Mesenchymal stem cell (in vitro differentiated cells and primary cell): ENCODE results near the gene VRK1.

Experiments
- DNase-seq: peaks from one replicate; pipeline ENCODE4 v3.0.0-alpha.2; 2013
- H2AFZ ChIP-seq: one replicate; pipeline ENCODE4 v1.6.1; 2013; ENCODE audit warnings: low read depth, mild to moderate bottlenecking, control low read depth, inconsistent platforms, low read length, moderate library complexity
- H2AK5ac ChIP-seq: 2 replicates; pipeline ENCODE4 v1.6.1; 2013; ENCODE audit warnings: low read length, moderate library complexity, mild to moderate bottlenecking, inconsistent platforms; ENCODE audit not compliant: severe bottlenecking
- H2BK120ac ChIP-seq: one replicate; pipeline ENCODE4 v1.6.1; 2013; ENCODE audit warnings: low read depth, mild to moderate bottlenecking, inconsistent platforms, low read length, moderate library complexity
- H2BK12ac ChIP-seq, 2 experiments: one replicate each; pipeline ENCODE4 v1.6.1; 2013; ENCODE audit warnings: inconsistent platforms in 2 of 2, low read length in 2 of 2, mild to moderate bottlenecking in 2 of 2, moderate library complexity in 2 of 2, control low read depth in 1 of 2
- H2BK15ac ChIP-seq: one replicate; pipeline ENCODE4 v1.6.1; 2013; ENCODE audit warnings: mild to moderate bottlenecking, low read depth, inconsistent platforms; ENCODE audit not compliant: poor library complexity, severe bottlenecking
- H2BK5ac ChIP-seq: 2 replicates; pipeline ENCODE4 v1.6.1; 2013; ENCODE audit warnings: low read depth, mild to moderate bottlenecking, low read length, control low read depth, inconsistent platforms; ENCODE audit not compliant: poor library complexity, severe bottlenecking
- H3K14ac ChIP-seq, 2 experiments: one replicate each; pipeline ENCODE4 v1.6.1; 2013; ENCODE audit warnings: inconsistent platforms in 2 of 2, low read length in 2 of 2, control low read depth in 1 of 2, mild to moderate bottlenecking in 1 of 2, moderate library complexity in 1 of 2
- H3K18ac ChIP-seq, 2 experiments: one replicate each; pipeline ENCODE4 v1.6.1; 2013; ENCODE audit warnings: inconsistent platforms in 2 of 2, low read length in 2 of 2, control low read depth in 1 of 2, low read depth in 1 of 2, mild to moderate bottlenecking in 1 of 2
- H3K23ac ChIP-seq, 2 experiments: one replicate each; pipeline ENCODE4 v1.6.1; 2013; ENCODE audit warnings: inconsistent platforms in 2 of 2, low read length in 2 of 2, mild to moderate bottlenecking in 2 of 2, moderate library complexity in 2 of 2, control low read depth in 1 of 2
- H3K27ac ChIP-seq: 2 replicates; pipeline ENCODE4 v1.5.1; 2013; ENCODE audit warnings: mild to moderate bottlenecking, moderate library complexity, low read length, control low read depth, inconsistent platforms; ENCODE audit not compliant: poor library complexity, severe bottlenecking
- H3K27me3 ChIP-seq, 2 experiments: 2 replicates each; pipeline versions ENCODE4 v1.6.1 to v1.7.0; 2013; ENCODE audit warnings: low read length in 2 of 2, mild to moderate bottlenecking in 2 of 2, moderate library complexity in 2 of 2, control low read depth in 1 of 2, inconsistent platforms in 1 of 2; ENCODE audit not compliant: control insufficient read depth in 1 of 2, insufficient read depth in 1 of 2
- H3K36me3 ChIP-seq, 2 experiments: 2 replicates each; pipeline versions ENCODE4 v1.6.1 to v1.7.0; 2013; ENCODE audit warnings: low read length in 2 of 2, control low read depth in 1 of 2, inconsistent platforms in 1 of 2, low read depth in 1 of 2, mild to moderate bottlenecking in 1 of 2; ENCODE audit not compliant: insufficient read depth in 2 of 2, control insufficient read depth in 1 of 2
- H3K4ac ChIP-seq, 2 experiments: one replicate each; pipeline ENCODE4 v1.6.1; 2013; ENCODE audit warnings: inconsistent platforms in 2 of 2, low read length in 2 of 2, mild to moderate bottlenecking in 2 of 2, moderate library complexity in 2 of 2, control low read depth in 1 of 2, low read depth in 1 of 2
- H3K4me1 ChIP-seq: 2 replicates; pipeline ENCODE4 v1.6.1; 2013; ENCODE audit warnings: low read depth, low read length, control low read depth; ENCODE audit not compliant: control insufficient read depth, insufficient read depth
- H3K4me2 ChIP-seq: 2 replicates; pipeline ENCODE4 v1.6.1; 2013; ENCODE audit warnings: low read length, mild to moderate bottlenecking, inconsistent platforms; ENCODE audit not compliant: poor library complexity, severe bottlenecking
- H3K4me3 ChIP-seq, 2 experiments: 2 replicates each; pipeline versions ENCODE4 v1.5.1 to v1.7.0; 2013; ENCODE audit warnings: low read length in 2 of 2, mild to moderate bottlenecking in 2 of 2, control low read depth in 1 of 2, low read depth in 1 of 2; ENCODE audit not compliant: insufficient read depth in 1 of 2
- H3K79me1 ChIP-seq: replicated peaks from 2 replicates; pipeline ENCODE4 v1.6.1; 2013; ENCODE audit warnings: mild to moderate bottlenecking, control low read depth, low read length, inconsistent platforms; ENCODE audit not compliant: poor library complexity, severe bottlenecking
- H3K9ac ChIP-seq: 2 replicates; pipeline ENCODE4 v1.7.0; 2013; ENCODE audit warnings: mild to moderate bottlenecking, low read length, moderate library complexity
- H3K9me3 ChIP-seq: 2 replicates; pipeline ENCODE4 v1.7.0; 2013; ENCODE audit warnings: mild to moderate bottlenecking, low read length; ENCODE audit not compliant: control insufficient read depth
- H4K8ac ChIP-seq: one replicate; pipeline ENCODE4 v1.6.1; 2013; ENCODE audit warnings: inconsistent platforms, mild to moderate bottlenecking, low read length, moderate library complexity
- H4K91ac ChIP-seq: one replicate; pipeline ENCODE4 v1.6.1; 2013; ENCODE audit warnings: mild to moderate bottlenecking, low read length, inconsistent platforms
- WGBS: methylation state at CpG from one replicate; pipeline ENCODE4 v1.1.7; 2013; ENCODE audit warnings: mixed read lengths; 5-methylcytosine and 5-hydroxymethylcytosine counted together

Gene VRK1

DNA sequence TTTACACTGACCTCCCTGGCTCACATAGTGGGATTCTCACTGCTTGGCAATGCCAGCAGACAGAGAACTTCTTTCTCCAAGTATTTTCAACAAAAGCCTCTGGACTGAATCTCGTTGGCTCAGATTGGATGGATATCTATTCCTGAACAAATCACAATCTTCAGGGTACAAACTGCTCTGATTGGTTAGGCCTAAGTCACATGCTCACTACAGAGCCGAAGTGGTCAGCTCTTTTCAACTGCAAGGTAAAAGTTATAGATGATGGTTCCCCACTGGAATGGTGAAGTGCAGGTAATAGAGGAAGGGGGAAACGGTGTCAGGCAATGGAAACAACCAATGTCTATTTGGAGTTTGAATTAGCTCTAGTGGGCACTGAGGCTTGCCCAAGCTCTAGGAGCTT, 16.7 kb upstream of the VRK1 start:
- Histone ChIP-seq H4K8ac (no peak overlapping the region), H3K4me1 (no peaks in the 10 kb centered on the region)
- 87% methylated on average over 3 of the region's 3 CpGs for WGBS

GRCh38 chr14:96781371-96781770, 15.8 kb upstream of the VRK1 start:
- H3K27me3 ChIP-seq: peaks cover 0 to 20% of the 10 kb centered on the region in 2 experiments
- H2BK5ac ChIP-seq: no peak overlapping the region
- no peak for DNase-seq
- H3K23ac ChIP-seq: no peak overlapping the region
- no peak overlapping the region for H2BK15ac ChIP-seq
- H3K79me1 ChIP-seq: no peaks in the 10 kb centered on the region
- no peak overlapping the region for H3K4me3 ChIP-seq
- no peak overlapping the region for H4K91ac ChIP-seq
- no peaks in the 10 kb centered on the region for H3K9me3 ChIP-seq
- no peaks in the 10 kb centered on the region for H3K4me1 ChIP-seq
- no peak overlapping the region for H2BK12ac ChIP-seq
- no peak overlapping the region for H3K27ac ChIP-seq
- H2AK5ac ChIP-seq: no peak overlapping the region
- 75% methylated on average over 2 of the region's 3 CpGs for WGBS
- H3K9ac ChIP-seq: no peak overlapping the region
- no peak overlapping the region for H2AFZ ChIP-seq
- H3K18ac ChIP-seq: no peak overlapping the region
- H3K4me2 ChIP-seq: no peak overlapping the region
- no peak overlapping the region for H4K8ac ChIP-seq
- H3K36me3 ChIP-seq: no peaks in the 10 kb centered on the region
- H3K14ac ChIP-seq: no peak overlapping the region
- H3K4ac ChIP-seq: no peak overlapping the region
- H2BK120ac ChIP-seq: no peak overlapping the region

More for the DNA sequence above, 16.7 kb upstream of the VRK1 start:
- H2BK15ac ChIP-seq: no peak overlapping the region
- H3K36me3 ChIP-seq: no peaks in the 10 kb centered on the region
- H3K23ac ChIP-seq: no peak overlapping the region
- no peak overlapping the region for H3K4me3 ChIP-seq
- no peaks in the 10 kb centered on the region for H3K79me1 ChIP-seq
- H3K4me2 ChIP-seq: no peak overlapping the region
- no peak for DNase-seq
- no peak overlapping the region for H3K9ac ChIP-seq
- H2BK5ac ChIP-seq: no peak overlapping the region
- no peak overlapping the region for H3K4ac ChIP-seq
- H4K91ac ChIP-seq: no peak overlapping the region
- no peak overlapping the region for H3K27ac ChIP-seq
- no peak overlapping the region for H2AK5ac ChIP-seq
- H2BK12ac ChIP-seq: no peak overlapping the region
- H3K18ac ChIP-seq: no peak overlapping the region
- no peak overlapping the region for H2BK120ac ChIP-seq
- H2AFZ ChIP-seq: no peak overlapping the region
- peaks cover 0 to 14% of the 10 kb centered on the region in 2 experiments for H3K27me3 ChIP-seq
- H3K14ac ChIP-seq: no peak overlapping the region
- H3K9me3 ChIP-seq: no peaks in the 10 kb centered on the region

GRCh38 chr14:96782436-96782835, 14.7 kb upstream of the VRK1 start:
- no peak overlapping the region for H3K4me2 ChIP-seq
- no peak for DNase-seq

DNA sequence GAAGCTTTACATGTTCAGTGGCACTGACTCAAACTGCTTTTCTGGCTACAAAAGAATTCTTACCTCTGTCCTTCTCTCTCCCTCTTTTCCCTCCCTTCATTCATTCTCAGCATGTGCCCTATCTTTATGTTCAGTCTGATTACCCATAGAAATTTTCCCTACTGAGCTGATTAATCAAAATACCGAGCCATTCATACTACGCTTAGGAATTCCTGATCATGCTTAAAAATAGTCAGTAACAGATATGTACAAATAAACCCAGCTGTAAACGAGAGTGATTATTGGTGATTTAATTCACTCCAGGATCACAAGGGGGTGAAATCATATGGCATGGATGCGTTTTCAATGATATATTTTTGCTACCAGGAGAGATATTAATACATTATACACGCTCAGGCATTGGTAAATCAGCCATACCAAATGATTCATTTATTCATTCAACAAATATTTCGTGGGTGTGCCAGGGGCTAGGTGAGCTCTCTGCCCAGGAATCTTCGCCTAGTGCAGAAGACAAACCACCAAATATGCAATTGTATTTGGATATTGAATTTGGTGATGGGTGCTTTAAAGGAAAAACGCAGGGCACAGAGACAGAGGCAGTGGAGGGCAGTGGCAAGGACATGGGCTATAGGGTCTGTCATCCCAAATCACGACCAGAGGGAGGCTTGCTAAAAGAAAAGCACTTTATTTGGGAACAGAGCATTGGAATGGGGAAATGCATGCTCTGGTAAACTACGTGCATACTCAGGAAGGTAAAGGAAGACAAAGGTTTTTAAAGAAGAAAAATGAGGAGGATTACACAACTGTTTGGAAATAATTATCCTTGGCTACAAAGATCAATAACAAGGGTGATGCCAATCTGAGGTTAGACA, 13.9 kb upstream of the VRK1 start:
- Histone ChIP-seq H2AFZ (no peak overlapping the region), H2BK12ac (no peak overlapping the region), H3K4me3 (no peak overlapping the region), H3K4ac (no peak overlapping the region), H3K4me1 (no peaks in the 10 kb centered on the region), H4K91ac (no peak overlapping the region), H3K9me3 (no peaks in the 10 kb centered on the region), H3K4me2 (no peak overlapping the region), H4K8ac (no peak overlapping the region), H3K27me3 (peaks cover 0 to 16% of the 10 kb centered on the region in 2 experiments), H3K27ac (no peak overlapping the region), H2AK5ac (no peak overlapping the region), H3K14ac (no peak overlapping the region), H3K9ac (no peak overlapping the region), H3K23ac (no peak overlapping the region), H3K36me3 (no peaks in the 10 kb centered on the region), H2BK120ac (no peak overlapping the region), H2BK15ac (no peak overlapping the region), H3K18ac (no peak overlapping the region), H2BK5ac (no peak overlapping the region), H3K79me1 (no peaks in the 10 kb centered on the region)
- WGBS: 70% methylated on average over 6 of the region's 10 CpGs
- no peak for DNase-seq

More at GRCh38 chr14:96782436-96782835, 14.7 kb upstream of the VRK1 start:
- no peak overlapping the region for H2BK5ac ChIP-seq
- no peak overlapping the region for H2BK15ac ChIP-seq
- no peak overlapping the region for H2AFZ ChIP-seq
- no peaks in the 10 kb centered on the region for H3K9me3 ChIP-seq
- no peaks in the 10 kb centered on the region for H3K79me1 ChIP-seq
- H3K4me1 ChIP-seq: no peaks in the 10 kb centered on the region
- H3K9ac ChIP-seq: no peak overlapping the region
- H4K8ac ChIP-seq: no peak overlapping the region
- H3K36me3 ChIP-seq: no peaks in the 10 kb centered on the region
- no peak overlapping the region for H2BK12ac ChIP-seq
- H3K18ac ChIP-seq: no peak overlapping the region
- H2BK120ac ChIP-seq: no peak overlapping the region
- H3K27me3 ChIP-seq: peaks cover 0 to 20% of the 10 kb centered on the region in 2 experiments
- no peak overlapping the region for H3K27ac ChIP-seq
- no peak overlapping the region for H3K4ac ChIP-seq
- H2AK5ac ChIP-seq: no peak overlapping the region
- no peak overlapping the region for H4K91ac ChIP-seq
- H3K23ac ChIP-seq: no peak overlapping the region
- H3K14ac ChIP-seq: no peak overlapping the region
- 92% methylated on average over 8 of the region's 8 CpGs for WGBS
- no peak overlapping the region for H3K4me3 ChIP-seq
